Measurements from ENCODE around the gene SLC26A3. TPM values are rescaled to one million over a fixed set of nuclear protein-coding genes. Genes with fewer than 3 reads are reported as not detected.

SLC26A3 gene
- total RNA-seq, 1 donor from 2014 or later: not detected

- Histone ChIP-seq H3K4me3 (no peak overlapping the region), H3K4me2 (no peak overlapping the region), H3K27ac (no peak overlapping the region), H4K20me1 (ENCODE audit: low read depth) (no peaks in the 10 kb centered on the region), H2AFZ (replicated peaks) (no peak overlapping the region), H3F3A (ENCODE audit: low read depth) (no peaks in the 10 kb centered on the region), H3K36me3 (no peaks in the 10 kb centered on the region), H3K27me3 (no peaks in the 10 kb centered on the region), H3K4me1 (no peaks in the 10 kb centered on the region), H3K79me2 (ENCODE audit: low read depth) (no peaks in the 10 kb centered on the region), H3K9ac (no peak overlapping the region), H3K9me3 (ENCODE audit: low read depth) (no peaks in the 10 kb centered on the region)
- no peak overlapping the region for H3K27ac Mint-ChIP-seq
- TF ChIP-seq EZH2phosphoT487 (IDR thresholded peaks at IDR 0.05) (no peak), CTCF (IDR thresholded peaks at IDR 0.05) (no peak), EZH2 (IDR thresholded peaks at IDR 0.05) (no peak)
- no peak for DNase-seq (ENCODE audit: low spot score)
- no peak overlapping the region for H3K4me3 Mint-ChIP-seq
- no peaks in the 10 kb centered on the region for H3K9me3 Mint-ChIP-seq
- H3K36me3 Mint-ChIP-seq: no peaks in the 10 kb centered on the region
- no peaks in the 10 kb centered on the region for H3K4me1 Mint-ChIP-seq
- H3K27me3 Mint-ChIP-seq (ENCODE audit: insufficient read depth, low read depth): no peaks in the 10 kb centered on the region
Measured at GRCh38 chr7:107779647-107780099, 23.4 kb downstream of the SLC26A3 start.

DNA sequence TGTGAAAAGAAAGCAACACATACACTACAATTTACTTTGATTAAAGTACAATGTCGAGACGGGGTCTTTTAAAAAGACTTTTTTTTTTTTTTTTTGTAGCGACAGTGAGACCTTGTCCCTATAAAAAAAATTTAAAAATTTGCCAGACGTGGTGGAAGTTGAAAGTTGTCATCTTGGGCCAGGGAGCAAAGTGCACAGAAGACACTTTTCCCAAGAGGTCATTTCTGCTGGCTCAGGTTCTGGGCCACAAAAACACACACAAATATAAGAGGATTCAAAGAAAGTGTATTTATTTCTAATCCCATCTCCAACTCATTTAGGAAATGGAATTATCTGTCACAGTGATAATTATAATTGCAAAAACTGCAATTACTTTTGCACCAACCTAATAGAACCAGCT, 24.7 kb downstream of the SLC26A3 start:
- Histone ChIP-seq H3K4me3 (no peak overlapping the region), H3K36me3 (no peaks in the 10 kb centered on the region), H3F3A (ENCODE audit: low read depth) (no peaks in the 10 kb centered on the region), H3K4me1 (no peaks in the 10 kb centered on the region), H4K20me1 (ENCODE audit: low read depth) (no peaks in the 10 kb centered on the region), H3K9ac (no peak overlapping the region), H3K27me3 (no peaks in the 10 kb centered on the region), H2AFZ (replicated peaks) (no peak overlapping the region), H3K4me2 (no peak overlapping the region), H3K79me2 (ENCODE audit: low read depth) (no peaks in the 10 kb centered on the region), H3K9me3 (ENCODE audit: low read depth) (no peaks in the 10 kb centered on the region), H3K27ac (no peak overlapping the region)
- Mint-ChIP-seq H3K36me3 (no peaks in the 10 kb centered on the region), H3K9me3 (no peaks in the 10 kb centered on the region), H3K4me1 (no peaks in the 10 kb centered on the region), H3K27me3 (ENCODE audit: insufficient read depth, low read depth) (no peaks in the 10 kb centered on the region), H3K27ac (no peak overlapping the region), H3K4me3 (no peak overlapping the region)
- TF ChIP-seq EZH2 (IDR thresholded peaks at IDR 0.05): no peak
- TF ChIP-seq CTCF (IDR thresholded peaks at IDR 0.05): no peak
- no peak for TF ChIP-seq EZH2phosphoT487 (IDR thresholded peaks at IDR 0.05)
- no peak for DNase-seq (ENCODE audit: low spot score)

GRCh38 chr7:107777702-107778101, 25.3 kb downstream of the SLC26A3 start:
- H3K4me1 ChIP-seq: no peaks in the 10 kb centered on the region
- no peak overlapping the region for H3K4me3 Mint-ChIP-seq
- TF ChIP-seq EZH2 (IDR thresholded peaks at IDR 0.05) (no peak), EZH2phosphoT487 (IDR thresholded peaks at IDR 0.05) (no peak), CTCF (IDR thresholded peaks at IDR 0.05) (no peak)
- no peaks in the 10 kb centered on the region for H3K4me1 Mint-ChIP-seq
- no peak overlapping the region for H3K4me3 ChIP-seq
- no peak overlapping the region for H3K27ac Mint-ChIP-seq
- H3K27me3 Mint-ChIP-seq (ENCODE audit: insufficient read depth, low read depth): no peaks in the 10 kb centered on the region
- no peaks in the 10 kb centered on the region for H3K79me2 ChIP-seq (ENCODE audit: low read depth)
- H3K9me3 ChIP-seq (ENCODE audit: low read depth): no peaks in the 10 kb centered on the region
- H3K36me3 ChIP-seq: no peaks in the 10 kb centered on the region
- no peaks in the 10 kb centered on the region for H3K9me3 Mint-ChIP-seq
- H4K20me1 ChIP-seq (ENCODE audit: low read depth): no peaks in the 10 kb centered on the region
- no peaks in the 10 kb centered on the region for H3K36me3 Mint-ChIP-seq
- DNase-seq (ENCODE audit: low spot score): no peak
- H2AFZ ChIP-seq (replicated peaks): no peak overlapping the region
- H3K9ac ChIP-seq: no peak overlapping the region
- no peak overlapping the region for H3K4me2 ChIP-seq
- no peaks in the 10 kb centered on the region for H3F3A ChIP-seq (ENCODE audit: low read depth)
- no peaks in the 10 kb centered on the region for H3K27me3 ChIP-seq
- no peak overlapping the region for H3K27ac ChIP-seq
